Stomach (tissue), 4 donors: ENCODE data around the gene RIPOR1.

Experiments
- CTCF ChIP-seq, 7 experiments: fragments of 450-650 bp in 4 of 7; fragments of 200-600 bp in 3 of 7; sonication (generic) in 3 of 7; IDR thresholded peaks; one replicate each; pipeline ENCODE4 v1.5.1; 2016 to 2019; ENCODE audit warnings: antibody characterized with exemption in 7 of 7, control low read depth in 2 of 7, mild to moderate bottlenecking in 1 of 7
- EP300 ChIP-seq: sonication (generic); formaldehyde crosslinking; IDR thresholded peaks from one replicate; pipeline ENCODE4 v1.6.1; 2017; ENCODE audit warnings: antibody characterized with exemption
- POLR2A ChIP-seq, 4 donors: fragments of 450-650 bp; IDR thresholded peaks; one replicate each; pipeline ENCODE4 v1.6.1; 2016; ENCODE audit warnings: antibody characterized with exemption in 4 of 4, control low read depth in 2 of 4, mild to moderate bottlenecking in 1 of 4, moderate library complexity in 1 of 4
- POLR2AphosphoS5 ChIP-seq, 3 donors: sonication (generic); formaldehyde crosslinking; IDR thresholded peaks; one replicate each; pipeline ENCODE4 v1.6.1; 2016; ENCODE audit warnings: antibody characterized with exemption in 3 of 3

GRCh38 chr16:67546761-67547422 lies 18.3 kb downstream of the RIPOR1 start:
- TF ChIP-seq CTCF (IDR thresholded peaks at IDR 0.05), result peak in 5 of 7 experiments; percentile 89 to 98 (median 96)
- TF ChIP-seq POLR2A (IDR thresholded peaks at IDR 0.05), result no peak
- peak in 2 of 3 donors; percentile 19 to 78 for TF ChIP-seq POLR2AphosphoS5 (IDR thresholded peaks at IDR 0.05)
- TF ChIP-seq EP300, result no peak
